Parathyroid adenoma (tissue), 2 donors: Measurements from ENCODE around the gene TMEM132C.

ENCODE experiments used
- H2AFZ ChIP-seq: fragments of 300-600 bp; sonication (generic); one replicate; pipeline ENCODE4 v1.7.0; 2017; ENCODE audit warnings: antibody characterized with exemption, mild to moderate bottlenecking
- H3K27ac ChIP-seq: fragments of 300-600 bp; sonication (generic); one replicate; pipeline ENCODE4 v1.7.0; 2017
- H3K27me3 ChIP-seq: fragments of 300-600 bp; sonication (generic); one replicate; pipeline ENCODE4 v1.7.0; 2017; ENCODE audit warnings: low read length; ENCODE audit not compliant: control insufficient read depth, insufficient read depth
- H3K36me3 ChIP-seq: fragments of 300-600 bp; sonication (generic); one replicate; pipeline ENCODE4 v1.7.0; 2017; ENCODE audit warnings: low read length; ENCODE audit not compliant: control insufficient read depth, insufficient read depth
- H3K4me1 ChIP-seq: fragments of 300-600 bp; sonication (generic); one replicate; pipeline ENCODE4 v1.7.0; 2017; ENCODE audit warnings: control low read depth
- H3K4me2 ChIP-seq: fragments of 300-600 bp; sonication (generic); one replicate; pipeline ENCODE4 v1.7.0; 2017; ENCODE audit warnings: low read length
- H3K4me3 ChIP-seq: fragments of 300-600 bp; sonication (generic); one replicate; pipeline ENCODE4 v1.7.0; 2017; ENCODE audit warnings: low read depth, low read length
- H3K79me2 ChIP-seq: fragments of 300-600 bp; sonication (generic); one replicate; pipeline ENCODE4 v1.7.0; 2017; ENCODE audit warnings: control low read depth
- H3K9ac ChIP-seq: fragments of 300-600 bp; sonication (generic); one replicate; pipeline ENCODE4 v1.7.0; 2017; ENCODE audit warnings: mild to moderate bottlenecking
- H3K9me3 ChIP-seq: fragments of 300-600 bp; sonication (generic); one replicate; pipeline ENCODE4 v1.7.0; 2017; ENCODE audit warnings: low read length; ENCODE audit not compliant: control insufficient read depth
- TF ChIP-seq, protein P1 (sequence below): fragments of 300-600 bp; sonication (generic); IDR thresholded peaks from one replicate; pipeline ENCODE4 v1.7.0; 2017; ENCODE audit warnings: antibody characterized with exemption, mild to moderate bottlenecking
- donor health status: primary hyperparathyroidism.

Gene TMEM132C

DNA sequence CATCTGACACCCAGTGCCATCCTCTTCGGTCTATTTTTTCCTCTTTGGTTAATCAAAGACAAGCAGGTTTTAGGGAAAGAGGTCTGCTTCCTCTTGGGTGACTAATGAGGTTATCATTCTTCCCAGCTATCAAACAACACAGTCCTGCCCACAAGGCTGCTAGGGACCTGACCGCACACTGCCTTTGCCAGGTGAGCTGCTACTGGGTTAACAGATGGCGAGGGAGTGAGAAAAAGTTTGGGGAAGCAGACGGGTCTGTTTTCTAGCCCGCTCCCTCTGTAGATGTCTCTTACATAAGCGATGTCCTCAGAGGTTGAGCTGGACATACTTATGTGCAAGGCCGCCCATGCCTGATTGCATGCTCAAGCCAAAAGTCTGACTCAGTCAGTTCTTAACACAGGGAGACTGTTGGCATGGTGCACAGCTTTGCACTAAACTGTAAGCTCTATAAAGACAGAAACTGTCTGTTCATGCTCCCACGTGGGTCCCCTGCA, 462.7 kb downstream of the TMEM132C start:
- H3K4me3 ChIP-seq, result no peak overlapping the region

DNA sequence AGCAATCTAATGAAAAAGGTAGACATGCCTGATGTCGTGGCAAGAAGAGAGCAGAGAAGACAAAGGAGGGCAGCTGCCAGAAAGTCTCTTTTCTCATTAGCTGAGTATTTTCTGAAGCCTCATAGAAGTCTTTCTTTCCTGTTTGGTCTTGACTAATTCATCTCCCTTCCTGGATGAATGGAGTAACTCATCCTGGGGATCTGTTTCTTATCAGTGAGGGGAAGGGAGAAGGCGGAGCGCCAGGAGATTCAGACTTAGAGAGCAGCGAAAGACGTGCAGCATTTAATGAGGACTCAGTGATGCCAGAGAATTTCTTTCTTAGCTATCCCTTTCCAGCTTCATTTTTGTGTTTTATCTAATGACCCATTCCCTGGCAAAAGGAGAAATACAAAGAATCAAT, 467.4 kb downstream of the TMEM132C start:
- H2AFZ ChIP-seq, result no peak overlapping the region
- no peak overlapping the region for H3K4me3 ChIP-seq
- TF ChIP-seq, protein P1, sequence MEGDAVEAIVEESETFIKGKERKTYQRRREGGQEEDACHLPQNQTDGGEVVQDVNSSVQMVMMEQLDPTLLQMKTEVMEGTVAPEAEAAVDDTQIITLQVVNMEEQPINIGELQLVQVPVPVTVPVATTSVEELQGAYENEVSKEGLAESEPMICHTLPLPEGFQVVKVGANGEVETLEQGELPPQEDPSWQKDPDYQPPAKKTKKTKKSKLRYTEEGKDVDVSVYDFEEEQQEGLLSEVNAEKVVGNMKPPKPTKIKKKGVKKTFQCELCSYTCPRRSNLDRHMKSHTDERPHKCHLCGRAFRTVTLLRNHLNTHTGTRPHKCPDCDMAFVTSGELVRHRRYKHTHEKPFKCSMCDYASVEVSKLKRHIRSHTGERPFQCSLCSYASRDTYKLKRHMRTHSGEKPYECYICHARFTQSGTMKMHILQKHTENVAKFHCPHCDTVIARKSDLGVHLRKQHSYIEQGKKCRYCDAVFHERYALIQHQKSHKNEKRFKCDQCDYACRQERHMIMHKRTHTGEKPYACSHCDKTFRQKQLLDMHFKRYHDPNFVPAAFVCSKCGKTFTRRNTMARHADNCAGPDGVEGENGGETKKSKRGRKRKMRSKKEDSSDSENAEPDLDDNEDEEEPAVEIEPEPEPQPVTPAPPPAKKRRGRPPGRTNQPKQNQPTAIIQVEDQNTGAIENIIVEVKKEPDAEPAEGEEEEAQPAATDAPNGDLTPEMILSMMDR, result no peak
- no peaks in the 10 kb centered on the region for H3K4me1 ChIP-seq
- no peak overlapping the region for H3K27ac ChIP-seq
- H3K27me3 ChIP-seq, result no peaks in the 10 kb centered on the region
- H3K9ac ChIP-seq, result no peak overlapping the region
- no peaks in the 10 kb centered on the region for H3K36me3 ChIP-seq
- H3K79me2 ChIP-seq, result no peaks in the 10 kb centered on the region
- no peak overlapping the region for H3K4me2 ChIP-seq
- no peaks in the 10 kb centered on the region for H3K9me3 ChIP-seq

More for the DNA sequence above, 462.7 kb downstream of the TMEM132C start:
- Histone ChIP-seq H3K27ac (no peak overlapping the region), H3K9ac (no peak overlapping the region), H3K27me3 (no peaks in the 10 kb centered on the region), H3K4me1 (no peaks in the 10 kb centered on the region), H3K36me3 (no peaks in the 10 kb centered on the region), H3K4me2 (no peak overlapping the region), H3K79me2 (no peaks in the 10 kb centered on the region), H3K9me3 (no peaks in the 10 kb centered on the region), H2AFZ (no peak overlapping the region)
- TF ChIP-seq, protein P1, result no peak

DNA sequence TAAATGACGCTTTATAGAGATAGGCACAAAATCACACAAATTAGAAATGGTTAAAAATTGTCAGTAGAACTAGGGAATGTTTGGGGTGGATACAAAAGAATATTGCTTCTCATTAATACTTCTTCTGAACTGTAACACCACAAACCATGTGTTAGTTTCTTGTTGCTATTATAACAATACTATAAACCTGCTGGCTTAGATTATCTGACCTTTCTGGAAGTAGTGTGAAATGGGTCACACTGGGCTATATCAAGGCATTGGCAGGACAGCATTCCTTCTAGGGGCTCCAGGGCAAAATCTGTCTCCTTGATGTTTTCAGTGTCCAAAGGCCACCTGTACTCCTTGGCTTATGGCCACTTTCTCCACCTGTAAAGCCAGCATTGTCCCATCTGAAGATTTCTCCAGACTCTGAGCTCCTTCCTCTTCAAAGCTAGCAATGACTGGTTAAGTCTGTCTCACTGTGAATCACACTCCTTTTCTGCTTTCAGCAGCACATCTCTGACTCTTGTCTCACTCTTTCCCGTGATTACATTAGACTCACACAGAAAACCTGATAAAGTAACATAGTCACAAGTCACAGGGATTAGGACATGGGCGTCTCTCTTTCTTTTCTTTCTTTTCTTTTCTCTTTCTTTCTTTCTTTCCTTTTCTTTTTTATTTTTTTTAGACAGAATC, 470.5 kb downstream of the TMEM132C start:
- TF ChIP-seq, protein P1, result no peak
- Histone ChIP-seq H2AFZ (no peak overlapping the region), H3K36me3 (no peaks in the 10 kb centered on the region), H3K4me3 (no peak overlapping the region), H3K27me3 (no peaks in the 10 kb centered on the region), H3K79me2 (no peaks in the 10 kb centered on the region), H3K4me2 (no peak overlapping the region), H3K9me3 (no peaks in the 10 kb centered on the region), H3K27ac (no peak overlapping the region), H3K4me1 (no peaks in the 10 kb centered on the region), H3K9ac (no peak overlapping the region)

DNA sequence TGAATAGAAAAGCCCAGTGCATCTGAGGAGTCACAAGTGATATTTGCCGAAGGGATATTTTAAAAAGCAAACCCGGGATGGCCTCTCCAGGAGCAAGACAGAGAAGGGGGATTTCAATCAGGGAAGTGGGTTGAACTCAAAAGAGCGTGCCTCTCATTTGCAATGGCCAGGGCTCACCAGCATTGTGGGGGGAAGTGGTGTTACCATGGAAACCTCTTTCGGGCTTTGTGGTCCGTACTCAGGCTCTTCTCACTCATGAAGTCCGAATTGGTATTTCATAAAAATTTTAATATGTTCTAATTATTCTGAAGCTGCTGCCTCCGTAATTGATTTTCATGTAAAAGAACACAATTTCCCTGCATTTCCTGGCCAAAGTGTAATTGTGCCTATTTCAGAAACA, 476.9 kb downstream of the TMEM132C start:
- Histone ChIP-seq H2AFZ (no peak overlapping the region), H3K27me3 (peaks cover 3% of the 10 kb centered on the region), H3K27ac (no peak overlapping the region), H3K9me3 (no peaks in the 10 kb centered on the region), H3K4me1 (no peaks in the 10 kb centered on the region), H3K4me2 (no peak overlapping the region), H3K36me3 (no peaks in the 10 kb centered on the region), H3K79me2 (no peaks in the 10 kb centered on the region), H3K9ac (no peak overlapping the region), H3K4me3 (no peak overlapping the region)
- TF ChIP-seq, protein P1, result no peak
